IPS-18a (cell line): ENCODE data around the gene OR5T2.
"Not testable (repeated sequence)": the region's sequence is repeated elsewhere in the genome, so short reads cannot be mapped to it uniquely, and the experiment has no call there.

ENCODE experiments used
- H3K27ac ChIP-seq: one replicate; pipeline ENCODE4 v1.5.1; 2013; ENCODE audit warnings: low read length
- H3K27me3 ChIP-seq: one replicate; pipeline ENCODE4 v1.6.1; 2013; ENCODE audit warnings: mild to moderate bottlenecking, low read length; ENCODE audit not compliant: control insufficient read depth, insufficient read depth
- H3K36me3 ChIP-seq: one replicate; pipeline ENCODE4 v1.6.1; 2013; ENCODE audit warnings: low read depth, low read length; ENCODE audit not compliant: control insufficient read depth
- H3K4me1 ChIP-seq: one replicate; pipeline ENCODE4 v1.6.1; 2013; ENCODE audit warnings: low read depth, low read length; ENCODE audit not compliant: control insufficient read depth
- H3K4me3 ChIP-seq: one replicate; pipeline ENCODE4 v1.5.1; 2013; ENCODE audit warnings: low read length
- H3K9ac ChIP-seq: one replicate; pipeline ENCODE4 v1.6.1; 2013; ENCODE audit warnings: mild to moderate bottlenecking, low read length, moderate library complexity
- H3K9me3 ChIP-seq: one replicate; pipeline ENCODE4 v1.6.1; 2013; ENCODE audit warnings: low read depth, low read length; ENCODE audit not compliant: control insufficient read depth

OR5T2 gene

GRCh38 chr11:56234155-56234554 is at the start of gene OR5T2:
OR5T2 (minus strand) TSS chr11:56234255; CDS start chr11:56233062, 1,193 bp downstream.
- Histone ChIP-seq H3K4me1 (no peaks in the 10 kb centered on the region), H3K27me3 (no peaks in the 10 kb centered on the region), H3K9me3 (peaks cover 9% of the 10 kb centered on the region), H3K4me3 (no peak within 1 kb of the TSS), H3K36me3 (no peaks in the 10 kb centered on the region), H3K27ac (no peak within 1 kb of the TSS), H3K9ac (no peak within 1 kb of the TSS)

GRCh38 chr11:56273854-56274253 is 39.8 kb upstream of the OR5T2 start, which contains the start of gene OR5T1:
OR5T1 (plus strand) TSS chr11:56274154; CDS start chr11:56275639, 1,485 bp downstream.
- Histone ChIP-seq H3K9me3 (no peaks in the 10 kb centered on the region), H3K4me3 (no peak within 1 kb of the TSS), H3K36me3 (no peaks in the 10 kb centered on the region), H3K4me1 (no peaks in the 10 kb centered on the region), H3K27me3 (no peaks in the 10 kb centered on the region), H3K27ac (no peak within 1 kb of the TSS), H3K9ac (no peak within 1 kb of the TSS)

- Histone ChIP-seq H3K27ac (no peak overlapping the region), H3K9ac (no peak overlapping the region), H3K4me3 (no peak overlapping the region), H3K27me3 (no peaks in the 10 kb centered on the region), H3K9me3 (no peaks in the 10 kb centered on the region), H3K4me1 (no peaks in the 10 kb centered on the region), H3K36me3 (no peaks in the 10 kb centered on the region)
Observed at GRCh38 chr11:56271092-56271491, 37.0 kb upstream of the OR5T2 start.

- no peak within 1 kb of the TSS for H3K9ac ChIP-seq
- peaks cover 2% of the 10 kb centered on the region for H3K9me3 ChIP-seq
- no peaks in the 10 kb centered on the region for H3K27me3 ChIP-seq
- no peaks in the 10 kb centered on the region for H3K4me1 ChIP-seq
- no peak within 1 kb of the TSS for H3K27ac ChIP-seq
- no peaks in the 10 kb centered on the region for H3K36me3 ChIP-seq
- no peak within 1 kb of the TSS for H3K4me3 ChIP-seq
Observed at GRCh38 chr11:56251954-56252353, 17.9 kb upstream of the OR5T2 start, which contains the start of gene OR5T3. OR5T3 (plus strand) TSS chr11:56252254; CDS start chr11:56252254, 0 bp downstream.

- peaks cover 14% of the 10 kb centered on the region for H3K9me3 ChIP-seq
- not testable (repeated sequence) for H3K36me3 ChIP-seq, H3K4me3 ChIP-seq, H3K4me1 ChIP-seq, H3K9ac ChIP-seq, H3K27ac ChIP-seq, H3K27me3 ChIP-seq
Observed at GRCh38 chr11:56219735-56220134, 14.3 kb downstream of the OR5T2 start.

- H3K27me3 ChIP-seq = no peaks in the 10 kb centered on the region
Observed at GRCh38 chr11:56214537-56214936, 19.5 kb downstream of the OR5T2 start.

GRCh38 chr11:56207790-56208189 is 26.3 kb downstream of the OR5T2 start:
- no peak overlapping the region for H3K9ac ChIP-seq
- peaks cover 9% of the 10 kb centered on the region for H3K9me3 ChIP-seq
- no peaks in the 10 kb centered on the region for H3K27me3 ChIP-seq
- no peak overlapping the region for H3K4me3 ChIP-seq
- H3K36me3 ChIP-seq = no peaks in the 10 kb centered on the region
- H3K27ac ChIP-seq = no peak overlapping the region
- H3K4me1 ChIP-seq = no peaks in the 10 kb centered on the region

More at GRCh38 chr11:56214537-56214936, 19.5 kb downstream of the OR5T2 start:
- Histone ChIP-seq H3K27ac (no peak overlapping the region), H3K4me1 (no peaks in the 10 kb centered on the region), H3K9ac (no peak overlapping the region), H3K36me3 (no peaks in the 10 kb centered on the region), H3K4me3 (no peak overlapping the region), H3K9me3 (peaks cover 25% of the 10 kb centered on the region)

- no peaks in the 10 kb centered on the region for H3K4me1 ChIP-seq
- H3K27ac ChIP-seq = no peak overlapping the region
- H3K4me3 ChIP-seq = no peak overlapping the region
- H3K9me3 ChIP-seq = peaks cover 11% of the 10 kb centered on the region
- no peak overlapping the region for H3K9ac ChIP-seq
- no peaks in the 10 kb centered on the region for H3K36me3 ChIP-seq
- no peaks in the 10 kb centered on the region for H3K27me3 ChIP-seq
Observed at GRCh38 chr11:56197367-56197766, 36.7 kb downstream of the OR5T2 start.

GRCh38 chr11:56196705-56197104 is 37.4 kb downstream of the OR5T2 start:
- Histone ChIP-seq H3K4me3 (no peak overlapping the region), H3K4me1 (no peaks in the 10 kb centered on the region), H3K9me3 (peaks cover 12% of the 10 kb centered on the region), H3K27me3 (no peaks in the 10 kb centered on the region), H3K27ac (no peak overlapping the region), H3K36me3 (no peaks in the 10 kb centered on the region), H3K9ac (no peak overlapping the region)

GRCh38 chr11:56188602-56189001 is 45.5 kb downstream of the OR5T2 start:
- Histone ChIP-seq H3K9me3 (peaks cover 13% of the 10 kb centered on the region), H3K4me3 (no peak overlapping the region), H3K27ac (no peak overlapping the region), H3K27me3 (no peaks in the 10 kb centered on the region), H3K36me3 (no peaks in the 10 kb centered on the region), H3K4me1 (no peaks in the 10 kb centered on the region), H3K9ac (no peak overlapping the region)

- H3K4me1 ChIP-seq = no peaks in the 10 kb centered on the region
- H3K9ac ChIP-seq = no peak overlapping the region
- no peaks in the 10 kb centered on the region for H3K27me3 ChIP-seq
- H3K4me3 ChIP-seq = no peak overlapping the region
- no peaks in the 10 kb centered on the region for H3K36me3 ChIP-seq
- H3K9me3 ChIP-seq = peaks cover 15% of the 10 kb centered on the region
- no peak overlapping the region for H3K27ac ChIP-seq
Observed at GRCh38 chr11:56183459-56183858, 50.6 kb downstream of the OR5T2 start.
